ENCODE data around the gene ST8SIA6.

Gene ST8SIA6

DNA sequence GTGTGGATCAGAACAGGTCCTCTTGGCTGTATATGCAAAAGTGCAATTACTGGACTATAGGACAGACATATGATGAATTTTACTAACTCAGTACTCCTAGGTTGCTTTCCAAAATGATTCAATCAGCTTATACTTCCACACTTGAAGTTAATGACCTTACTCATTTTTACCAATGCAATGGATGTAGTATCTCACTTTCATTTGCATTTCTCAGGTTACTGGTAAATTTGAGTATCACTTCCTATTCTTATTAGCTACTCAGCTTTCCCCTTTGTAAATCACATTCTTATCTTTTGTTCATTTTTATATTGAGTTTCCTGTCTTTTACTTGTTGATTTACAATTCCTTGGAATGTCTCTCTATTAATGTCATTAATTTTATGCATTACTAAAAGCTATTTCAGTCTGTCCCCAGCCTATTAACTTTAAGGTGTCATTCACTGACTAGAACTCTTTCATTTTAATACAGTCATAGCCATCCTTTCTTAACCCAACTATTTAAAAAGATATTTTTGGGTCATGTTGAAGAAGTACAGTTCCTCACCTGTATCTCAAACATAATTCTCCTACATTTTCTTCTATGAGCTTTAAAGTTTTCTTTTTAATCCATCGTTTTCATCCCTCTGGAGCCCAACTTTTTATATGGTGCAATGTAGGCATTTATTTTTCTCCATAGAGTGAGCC is 137.8 kb downstream of the ST8SIA6 start:
- no peak for DNase-seq (ENCODE audit: low read depth, low spot score)
- TF ChIP-seq, protein P1, sequence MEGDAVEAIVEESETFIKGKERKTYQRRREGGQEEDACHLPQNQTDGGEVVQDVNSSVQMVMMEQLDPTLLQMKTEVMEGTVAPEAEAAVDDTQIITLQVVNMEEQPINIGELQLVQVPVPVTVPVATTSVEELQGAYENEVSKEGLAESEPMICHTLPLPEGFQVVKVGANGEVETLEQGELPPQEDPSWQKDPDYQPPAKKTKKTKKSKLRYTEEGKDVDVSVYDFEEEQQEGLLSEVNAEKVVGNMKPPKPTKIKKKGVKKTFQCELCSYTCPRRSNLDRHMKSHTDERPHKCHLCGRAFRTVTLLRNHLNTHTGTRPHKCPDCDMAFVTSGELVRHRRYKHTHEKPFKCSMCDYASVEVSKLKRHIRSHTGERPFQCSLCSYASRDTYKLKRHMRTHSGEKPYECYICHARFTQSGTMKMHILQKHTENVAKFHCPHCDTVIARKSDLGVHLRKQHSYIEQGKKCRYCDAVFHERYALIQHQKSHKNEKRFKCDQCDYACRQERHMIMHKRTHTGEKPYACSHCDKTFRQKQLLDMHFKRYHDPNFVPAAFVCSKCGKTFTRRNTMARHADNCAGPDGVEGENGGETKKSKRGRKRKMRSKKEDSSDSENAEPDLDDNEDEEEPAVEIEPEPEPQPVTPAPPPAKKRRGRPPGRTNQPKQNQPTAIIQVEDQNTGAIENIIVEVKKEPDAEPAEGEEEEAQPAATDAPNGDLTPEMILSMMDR (IDR thresholded peaks at IDR 0.05; ENCODE audit: insufficient read depth, low read length, missing control alignments): no peak
- H3K4me3 ChIP-seq (ENCODE audit: low read depth, low read length): no peak overlapping the region
- POLR2A ChIA-PET: no interaction called here
- CTCF ChIA-PET: no interaction called here

DNA sequence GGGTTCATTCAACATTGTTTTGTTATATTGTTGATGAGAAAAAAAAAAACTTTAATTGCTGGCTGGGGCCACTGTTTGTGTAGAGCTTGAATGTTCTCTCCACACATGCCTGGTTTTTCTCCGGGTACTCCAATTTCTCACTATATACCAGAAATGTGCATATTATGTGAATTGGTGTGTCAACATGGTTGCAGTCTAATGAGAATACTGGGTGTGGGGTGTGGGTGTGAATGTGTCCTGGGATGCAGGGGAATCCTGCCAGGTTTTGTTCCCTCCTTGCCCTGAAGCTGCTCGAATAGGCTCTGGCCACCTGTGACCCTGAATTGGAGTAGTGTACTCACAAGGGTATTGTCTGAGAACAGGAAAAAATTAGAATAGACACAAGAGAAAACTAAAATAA is 145.0 kb downstream of the ST8SIA6 start:
- CTCF ChIA-PET: no interaction called here

DNA sequence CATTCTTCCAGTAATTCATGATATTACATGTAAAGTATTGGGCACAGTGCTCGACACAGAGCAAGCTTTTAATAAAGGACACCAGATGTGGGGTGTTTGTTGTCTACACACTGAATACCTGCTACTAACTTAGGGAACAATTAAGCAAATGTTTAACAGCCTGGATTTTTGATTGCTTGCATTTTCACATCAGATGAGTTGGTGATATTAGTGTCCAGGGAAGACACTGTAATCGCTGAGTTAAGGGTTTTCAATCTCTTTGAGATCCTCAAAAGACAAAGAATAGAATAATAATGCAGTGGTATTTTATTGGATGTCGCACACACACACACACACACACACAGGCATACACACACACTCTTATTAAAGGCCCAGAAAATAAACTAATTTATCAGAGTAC is 147.3 kb downstream of the ST8SIA6 start:
- no peak for DNase-seq (ENCODE audit: low read depth, low spot score)
- no peak overlapping the region for H3K4me3 ChIP-seq (ENCODE audit: low read depth, low read length)
- TF ChIP-seq, protein P1 (IDR thresholded peaks at IDR 0.05; ENCODE audit: insufficient read depth, low read length, missing control alignments): no peak
- ChIA-PET CTCF (no interaction called here), POLR2A (no interaction called here)

More for the DNA sequence above, 145.0 kb downstream of the ST8SIA6 start:
- H3K4me3 ChIP-seq (ENCODE audit: low read depth, low read length): no peak overlapping the region
- TF ChIP-seq, protein P1 (IDR thresholded peaks at IDR 0.05; ENCODE audit: insufficient read depth, low read length, missing control alignments): no peak
- POLR2A ChIA-PET: no interaction called here
- no peak for DNase-seq (ENCODE audit: low read depth, low spot score)

DNA sequence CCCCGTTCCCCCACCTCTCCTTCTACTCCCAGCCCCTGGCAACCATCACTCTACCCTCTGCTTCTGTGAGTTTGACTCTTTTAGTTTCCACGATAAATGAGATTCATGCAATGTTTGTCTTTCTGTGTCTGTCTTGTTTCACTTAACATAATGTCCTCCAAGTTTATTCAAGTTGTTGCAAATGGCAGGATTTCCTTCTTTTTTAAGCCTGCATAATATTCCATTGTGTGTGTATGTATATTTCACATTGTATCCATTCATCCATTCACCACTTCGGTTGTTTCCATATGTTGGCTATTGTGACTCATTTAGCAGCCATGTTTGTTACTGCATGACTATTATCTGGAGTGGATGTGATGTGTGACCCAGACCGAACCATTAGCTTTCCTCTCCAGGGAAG is 162.0 kb downstream of the ST8SIA6 start:
- ChIA-PET CTCF (no interaction called here), POLR2A (no interaction called here)
- TF ChIP-seq, protein P1 (IDR thresholded peaks at IDR 0.05; ENCODE audit: insufficient read depth, low read length, missing control alignments): no peak
- no peak overlapping the region for H3K4me3 ChIP-seq (ENCODE audit: low read depth, low read length)
- DNase-seq (ENCODE audit: low read depth, low spot score): no peak

DNA sequence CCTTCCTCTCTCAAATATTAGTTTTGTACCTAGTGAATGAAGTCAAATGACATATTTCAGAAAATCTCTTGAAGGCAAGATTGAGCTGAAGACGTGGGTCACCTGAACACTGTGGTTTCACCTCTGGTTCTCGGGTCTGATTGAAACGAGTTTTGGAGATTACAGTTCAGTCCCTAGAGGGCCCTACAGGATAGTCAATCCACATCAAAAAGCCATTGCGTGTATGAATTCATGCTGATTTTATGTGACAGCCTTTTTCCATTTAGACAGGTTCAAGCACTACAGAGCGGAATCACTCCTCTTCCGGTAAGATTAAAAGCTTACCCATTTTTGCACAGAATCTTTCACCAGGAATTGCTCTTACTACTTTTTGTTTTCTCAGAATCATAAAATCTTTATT is 164.2 kb downstream of the ST8SIA6 start:
- CTCF ChIA-PET: interaction anchor here (0.6 to 3.3 kb wide), 17 partner anchors 10 to 467 kb away, joined by 3 to 17 read pairs (median 4); partner anchors contain the start of gene ST8SIA6

DNA sequence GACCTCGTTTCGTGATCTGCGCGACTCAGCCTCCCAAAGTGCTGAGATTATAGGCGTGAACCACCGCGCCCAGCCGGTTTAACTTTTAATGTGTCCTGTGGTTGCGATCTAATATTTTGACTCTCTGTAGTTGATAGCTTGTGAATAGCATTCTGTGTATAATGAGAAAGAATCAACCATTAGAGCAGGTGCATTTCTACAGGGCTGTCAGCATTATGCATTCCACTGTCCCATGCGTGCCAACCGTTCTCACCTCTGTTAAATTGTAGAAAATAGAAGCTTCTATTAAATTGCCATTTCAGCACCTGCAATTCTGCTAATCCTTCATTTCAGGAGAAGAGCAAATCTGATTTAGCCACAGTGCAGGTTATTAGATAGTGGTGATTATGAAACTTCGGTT is 164.6 kb downstream of the ST8SIA6 start:
- CTCF ChIA-PET: interaction anchor here (0.6 to 3.3 kb wide), 15 partner anchors 10 to 312 kb away, joined by 3 to 17 read pairs (median 5); partner anchors contain the start of gene ST8SIA6

More for the DNA sequence above, 164.2 kb downstream of the ST8SIA6 start:
- DNase-seq (ENCODE audit: low read depth, low spot score): no peak
- H3K4me3 ChIP-seq (ENCODE audit: low read depth, low read length): no peak overlapping the region
- TF ChIP-seq, protein P1 (IDR thresholded peaks at IDR 0.05; ENCODE audit: insufficient read depth, low read length, missing control alignments): no peak
- POLR2A ChIA-PET: no interaction called here

More for the DNA sequence above, 164.6 kb downstream of the ST8SIA6 start:
- POLR2A ChIA-PET: no interaction called here
- TF ChIP-seq, protein P1 (IDR thresholded peaks at IDR 0.05; ENCODE audit: insufficient read depth, low read length, missing control alignments): no peak
- no peak for DNase-seq (ENCODE audit: low read depth, low spot score)
- no peak overlapping the region for H3K4me3 ChIP-seq (ENCODE audit: low read depth, low read length)
